K562 (cell line): ENCODE measurements around the gene ALG8. TPM values are rescaled to one million over a fixed set of nuclear protein-coding genes. Genes with fewer than 3 reads are reported as not detected.

ENCODE experiments used
- ATAC-seq: fragments of 200-7000 bp; cut with Tn5 transposase; 3 replicates; pipeline ENCODE4 v1.9.1; 2020; ENCODE audit warnings: moderate library complexity
- BruUV-seq: library from RNA; stranded (reverse); fragments of 400-500 nt; replicated peaks from 2 replicates; lab custom pipeline; 2021; lab: Mats Ljungman, UMichigan
- CTCF ChIA-PET: fragments of 300-600 bp; formaldehyde crosslinking; extraction: SDS; loops from one replicate; lab custom pipeline; 2021; ENCODE audit warnings: low intra/inter-chr PET ratio; lab: Yijun Ruan, JAX
- POLR2A ChIA-PET: fragments of 300-600, 350-650 bp; sonication (Branson Sonifier 250); formaldehyde crosslinking; extraction: SDS; loops from one replicate; lab custom pipeline; 2021; ENCODE audit warnings: antibody characterized with exemption, inconsistent platforms; lab: Yijun Ruan, JAX
- DNase-seq, 4 experiments: peaks; one replicate each; pipeline versions ENCODE4 v3.0.0 to v3.0.0-alpha.2; 2011 to 2018; ENCODE audit warnings: low spot score in 3 of 4, mixed read lengths in 3 of 4; ENCODE audit errors: extremely low read depth in 1 of 4
- FAIRE-seq: peaks from 2 replicates; lab custom pipeline; 2011; peaks lifted over from hg19 to GRCh38; lab: Jason Lieb, UNC
- H2AFZ ChIP-seq: 2 replicates; pipeline ENCODE4 v1.6.0; 2011; ENCODE audit warnings: low read depth, low read length, control low read depth, inconsistent platforms
- H3K27ac ChIP-seq: fragments of 200-600 bp; 3 replicates; pipeline ENCODE4 v1.8.0; 2011; ENCODE audit warnings: low read depth, mild to moderate bottlenecking, control low read depth, inconsistent platforms, low read length, moderate library complexity, mixed read lengths; ENCODE audit errors: extremely low read depth
- H3K27me3 ChIP-seq, 2 experiments: fragments of 300-600 bp in 1 of 2; 2 replicates in 1 of 2; 3 replicates in 1 of 2; pipeline versions ENCODE4 v1.6.0 to v1.8.0; 2011; ENCODE audit warnings: inconsistent platforms in 2 of 2, low read length in 2 of 2, mild to moderate bottlenecking in 1 of 2, mixed read lengths in 1 of 2, moderate library complexity in 1 of 2; ENCODE audit not compliant: control insufficient read depth in 2 of 2, insufficient read depth in 2 of 2
- H3K36me3 ChIP-seq: fragments of 300-600 bp; 3 replicates; pipeline ENCODE4 v1.8.0; 2011; ENCODE audit warnings: mild to moderate bottlenecking, low read length, inconsistent platforms; ENCODE audit not compliant: control insufficient read depth, insufficient read depth
- H3K4me1 ChIP-seq, 2 experiments: fragments of 200-600 bp in 1 of 2; replicated peaks in 1 of 2; 2 replicates in 1 of 2; 3 replicates in 1 of 2; pipeline versions ENCODE4 v1.5.1 to v1.8.0; 2011; ENCODE audit warnings: inconsistent platforms in 2 of 2, low read length in 2 of 2, mild to moderate bottlenecking in 1 of 2, mixed read lengths in 1 of 2, moderate library complexity in 1 of 2; ENCODE audit not compliant: control insufficient read depth in 2 of 2, insufficient read depth in 2 of 2
- H3K4me2 ChIP-seq: 2 replicates; pipeline ENCODE4 v1.6.1; 2011; ENCODE audit warnings: low read length, control low read depth, inconsistent platforms, mixed read lengths; ENCODE audit not compliant: insufficient read depth
- H3K4me3 ChIP-seq: fragments of 200-600 bp; sonication (generic), shearing (Covaris generic); 2 replicates; pipeline ENCODE4 v1.5.1; 2016; ENCODE audit warnings: control low read depth, inconsistent platforms
- H3K79me2 ChIP-seq: fragments of 200-600 bp; 3 replicates; pipeline ENCODE4 v1.8.0; 2011; ENCODE audit warnings: low read length, inconsistent platforms; ENCODE audit not compliant: control insufficient read depth, insufficient read depth
- H3K9ac ChIP-seq, 2 experiments: 2 replicates each; pipeline versions ENCODE4 v1.6.0 to v1.6.1; 2011; ENCODE audit warnings: low read depth in 2 of 2, low read length in 2 of 2, control low read depth in 1 of 2, inconsistent platforms in 1 of 2, mild to moderate bottlenecking in 1 of 2, mixed read lengths in 1 of 2; ENCODE audit not compliant: insufficient read depth in 1 of 2
- H3K9me1 ChIP-seq: one replicate; pipeline ENCODE4 v1.6.0; 2011; ENCODE audit warnings: inconsistent platforms, mild to moderate bottlenecking, low read length, moderate library complexity; ENCODE audit not compliant: control insufficient read depth, insufficient read depth
- H3K9me3 ChIP-seq: replicated peaks from 2 replicates; pipeline ENCODE4 v1.5.1; 2011; ENCODE audit warnings: low read depth, low read length, inconsistent platforms; ENCODE audit not compliant: control insufficient read depth, insufficient read depth
- H4K20me1 ChIP-seq: replicated peaks from 2 replicates; pipeline ENCODE4 v1.6.1; 2011; ENCODE audit warnings: low read length, inconsistent platforms, mixed read lengths; ENCODE audit not compliant: control insufficient read depth, insufficient read depth
- BCOR ChIP-seq: fragments of 450-650 bp; IDR thresholded peaks from 2 replicates; pipeline ENCODE4 v1.6.1; 2016
- MAFG ChIP-seq: fragments of 450-650 bp; conservative IDR thresholded peaks from 2 replicates; pipeline ENCODE4 v1.6.1; 2016; ENCODE audit warnings: missing genetic modification characterization, missing compliant biosample characterization
- PATZ1 ChIP-seq: fragments of 250-450 bp; sonication (Bioruptor Pico); IDR thresholded peaks from 2 replicates; pipeline ENCODE4 v1.5.0; 2020; ENCODE audit warnings: mild to moderate bottlenecking, borderline replicate concordance
- PTBP1 ChIP-seq: fragments of 200-400 bp; formaldehyde crosslinking; IDR thresholded peaks from 2 replicates; pipeline ENCODE4 v1.6.1; 2017; ENCODE audit warnings: low read depth, low read length
- RBM25 ChIP-seq: fragments of 200-400 bp; formaldehyde crosslinking; IDR thresholded peaks from 2 replicates; pipeline ENCODE4 v1.6.1; 2018; ENCODE audit warnings: low read length, low read depth, moderate library complexity; ENCODE audit not compliant: severe bottlenecking
- ZNF217 ChIP-seq: sonication (generic); formaldehyde crosslinking; IDR thresholded peaks from 2 replicates; pipeline ENCODE4 v1.8.0; 2022; ENCODE audit warnings: mild to moderate bottlenecking, missing genetic modification reagents
- ZNF583 ChIP-seq: fragments of 250-450 bp; sonication (Bioruptor Pico); IDR thresholded peaks from 2 replicates; pipeline ENCODE4 v1.4.0; 2020
- WGBS: fragments of 100-300 bp; shearing (Covaris generic); methylation state at CpG from one replicate; pipeline ENCODE4 v1.1.6; 2016; ENCODE audit warnings: low coverage, mixed read lengths; ENCODE audit not compliant: insufficient coverage; ENCODE audit errors: missing lambda C conversion rate; 5-methylcytosine and 5-hydroxymethylcytosine counted together
- in situ Hi-C: fragments of 300-500 bp; cut with MboI; formaldehyde crosslinking; loops from 4 replicates; pipeline ENCODE4 v1.15.0; 2018; ENCODE audit warnings: inconsistent platforms, mixed read lengths
- intact Hi-C: fragments of 100-400 bp; cut with micrococcal nuclease; formaldehyde crosslinking; loops from 2 replicates; pipeline ENCODE4 v1.14.2; 2022
- polyA plus RNA-seq, 8 experiments: library from polyadenylated mRNA; depleted of rRNA in 4 of 8; stranded (reverse) in 5 of 8; unstranded in 3 of 8; fragments of >200 nt; fragmentation: Nextera tagmentation in 2 of 8; fragmentation: Illumina TruSeq in 1 of 8; extraction: Ambion mirVana in 2 of 8; extraction: Trizol in 1 of 8; gene quantifications; 2 replicates each; pipeline versions ENCODE4 v1.2.1 to v1.2.3, GENCODE V29; 2011 to 2014; ENCODE audit warnings: inconsistent platforms in 1 of 8, missing spikeins in 1 of 8
- total RNA-seq, 7 experiments: library from RNA; depleted of rRNA in 6 of 7; stranded (reverse); fragments of >200 nt in 6 of 7; fragmentation: Illumina TruSeq in 2 of 7; extraction: Trizol in 2 of 7; gene quantifications; 2 replicates each; pipeline versions ENCODE4 v1.2.1 to v1.2.3, GENCODE V29; 2011 to 2021; ENCODE audit warnings: low replicate concordance in 1 of 7
- TF ChIP-seq, protein P1 (sequence below): sonication (generic); formaldehyde crosslinking; IDR thresholded peaks from 2 replicates; pipeline ENCODE4 v1.8.0; 2022; ENCODE audit warnings: mild to moderate bottlenecking, missing genetic modification reagents
- TF ChIP-seq, protein P2 (sequence below): fragments of 450-650 bp; IDR thresholded peaks from 2 replicates; pipeline ENCODE4 v1.6.1; 2016; ENCODE audit warnings: borderline replicate concordance

Gene ALG8
- total and polyA plus RNA-seq, 9 of the 15 experiments (the other 6 are each of a cell fraction or from before 2014, with no cell fraction given), result 59.3 to 189 (median 106) TPM

DNA sequence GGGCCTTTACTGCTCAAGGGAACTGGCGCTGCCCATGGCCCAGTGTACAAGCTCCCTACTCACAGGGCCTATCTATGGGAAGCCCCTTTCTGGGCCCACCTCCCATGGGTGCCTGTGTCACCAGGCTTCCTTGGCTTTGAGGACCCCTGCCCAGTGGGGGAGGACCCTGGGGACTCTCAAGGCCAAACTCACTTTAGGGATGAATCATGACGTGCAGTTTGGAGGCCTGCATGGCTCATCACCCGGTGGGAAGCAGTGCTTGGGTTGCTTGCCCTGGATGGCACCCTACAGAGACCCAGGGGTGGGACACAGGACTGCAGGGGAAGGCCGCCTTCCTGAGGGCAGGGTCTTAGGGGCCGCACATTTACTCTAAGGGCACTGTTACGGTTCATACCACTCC is 32.5 kb upstream of the ALG8 start (continued):
- TF ChIP-seq PATZ1 (CRISPR knock-in tag), result no peak

GRCh38 chr11:78170874-78171549 is 31.6 kb upstream of the ALG8 start:
- no peaks in the 10 kb centered on the region for H3K36me3 ChIP-seq
- H3K9me3 ChIP-seq, result no peaks in the 10 kb centered on the region
- no peak overlapping the region for H3K4me3 ChIP-seq
- no peak for ATAC-seq
- no peak for DNase-seq
- in situ Hi-C loops, result no loop called here
- peaks cover 9 to 22% of the 10 kb centered on the region in 2 experiments; a peak in 4 of 5 replicates for H3K4me1 ChIP-seq
- H3K9ac ChIP-seq, result no peak overlapping the region
- FAIRE-seq, result no peak
- no peaks in the 10 kb centered on the region for H3K79me2 ChIP-seq
- POLR2A ChIA-PET, result interaction anchor here (0.7 to 2.8 kb wide), 2 partner anchors 11 kb away, joined by 3 to 8 read pairs; no protein-coding TSS in a partner anchor
- H3K4me2 ChIP-seq, result no peak overlapping the region
- no peaks in the 10 kb centered on the region for H4K20me1 ChIP-seq
- no TSS peak for BruUV-seq
- CTCF ChIA-PET, result no interaction called here
- no peaks in the 10 kb centered on the region for H3K27me3 ChIP-seq
- H3K27ac ChIP-seq, result no peak overlapping the region
- intact Hi-C loops, result no loop called here
- no peak overlapping the region for H2AFZ ChIP-seq
- 35% methylated on average over 7 of the region's 7 CpGs for WGBS
- no peaks in the 10 kb centered on the region for H3K9me1 ChIP-seq
- TF ChIP-seq PTBP1 (no peak), MAFG (tag) (0 out of 2 replicates have a peak, but pooled peaks have one; percentile 9), ZNF217 (CRISPR knock-in tag) (no peak), BCOR (peak; percentile 32; the same call in 1 of the 2 replicates), ZNF583 (CRISPR knock-in tag) (no peak), RBM25 (peak; percentile 34)
- TF ChIP-seq, protein P1, sequence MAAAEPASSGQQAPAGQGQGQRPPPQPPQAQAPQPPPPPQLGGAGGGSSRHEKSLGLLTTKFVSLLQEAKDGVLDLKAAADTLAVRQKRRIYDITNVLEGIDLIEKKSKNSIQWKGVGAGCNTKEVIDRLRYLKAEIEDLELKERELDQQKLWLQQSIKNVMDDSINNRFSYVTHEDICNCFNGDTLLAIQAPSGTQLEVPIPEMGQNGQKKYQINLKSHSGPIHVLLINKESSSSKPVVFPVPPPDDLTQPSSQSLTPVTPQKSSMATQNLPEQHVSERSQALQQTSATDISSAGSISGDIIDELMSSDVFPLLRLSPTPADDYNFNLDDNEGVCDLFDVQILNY, result no peak
- TF ChIP-seq, protein P2, sequence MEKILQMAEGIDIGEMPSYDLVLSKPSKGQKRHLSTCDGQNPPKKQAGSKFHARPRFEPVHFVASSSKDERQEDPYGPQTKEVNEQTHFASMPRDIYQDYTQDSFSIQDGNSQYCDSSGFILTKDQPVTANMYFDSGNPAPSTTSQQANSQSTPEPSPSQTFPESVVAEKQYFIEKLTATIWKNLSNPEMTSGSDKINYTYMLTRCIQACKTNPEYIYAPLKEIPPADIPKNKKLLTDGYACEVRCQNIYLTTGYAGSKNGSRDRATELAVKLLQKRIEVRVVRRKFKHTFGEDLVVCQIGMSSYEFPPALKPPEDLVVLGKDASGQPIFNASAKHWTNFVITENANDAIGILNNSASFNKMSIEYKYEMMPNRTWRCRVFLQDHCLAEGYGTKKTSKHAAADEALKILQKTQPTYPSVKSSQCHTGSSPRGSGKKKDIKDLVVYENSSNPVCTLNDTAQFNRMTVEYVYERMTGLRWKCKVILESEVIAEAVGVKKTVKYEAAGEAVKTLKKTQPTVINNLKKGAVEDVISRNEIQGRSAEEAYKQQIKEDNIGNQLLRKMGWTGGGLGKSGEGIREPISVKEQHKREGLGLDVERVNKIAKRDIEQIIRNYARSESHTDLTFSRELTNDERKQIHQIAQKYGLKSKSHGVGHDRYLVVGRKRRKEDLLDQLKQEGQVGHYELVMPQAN, result no peak
